Muscle layer of duodenum (tissue), 2 donors: Measurements from ENCODE around the gene ZYG11B.
"Not testable (repeated sequence)": the region's sequence is repeated elsewhere in the genome, so short reads cannot be mapped to it uniquely, and the experiment has no call there.

Experiments used
- H3K27ac ChIP-seq: one replicate; pipeline ENCODE4 v1.7.0; 2013; ENCODE audit warnings: mild to moderate bottlenecking, low read length
- H3K27me3 ChIP-seq: one replicate; pipeline ENCODE4 v1.7.0; 2013; ENCODE audit warnings: low read depth, mild to moderate bottlenecking, control low read depth, low read length
- H3K36me3 ChIP-seq, 2 donors: one replicate each; pipeline ENCODE4 v1.7.0; 2013; ENCODE audit warnings: low read length in 2 of 2, control low read depth in 1 of 2, mild to moderate bottlenecking in 1 of 2; ENCODE audit not compliant: insufficient read depth in 2 of 2, control insufficient read depth in 1 of 2
- H3K4me1 ChIP-seq, 2 donors: one replicate each; pipeline ENCODE4 v1.7.0; 2013; ENCODE audit warnings: low read length in 2 of 2, mild to moderate bottlenecking in 2 of 2, control low read depth in 1 of 2, moderate library complexity in 1 of 2; ENCODE audit not compliant: insufficient read depth in 2 of 2, control insufficient read depth in 1 of 2
- H3K4me3 ChIP-seq, 2 donors: one replicate each; pipeline ENCODE4 v1.7.0; 2013; ENCODE audit warnings: low read length in 2 of 2, low read depth in 1 of 2, mild to moderate bottlenecking in 1 of 2
- H3K9me3 ChIP-seq, 2 donors: one replicate each; pipeline ENCODE4 v1.7.0; 2013; ENCODE audit warnings: low read length in 2 of 2, control low read depth in 1 of 2, mild to moderate bottlenecking in 1 of 2; ENCODE audit not compliant: control insufficient read depth in 1 of 2
- donor health status: healthy.

The ZYG11B gene

DNA sequence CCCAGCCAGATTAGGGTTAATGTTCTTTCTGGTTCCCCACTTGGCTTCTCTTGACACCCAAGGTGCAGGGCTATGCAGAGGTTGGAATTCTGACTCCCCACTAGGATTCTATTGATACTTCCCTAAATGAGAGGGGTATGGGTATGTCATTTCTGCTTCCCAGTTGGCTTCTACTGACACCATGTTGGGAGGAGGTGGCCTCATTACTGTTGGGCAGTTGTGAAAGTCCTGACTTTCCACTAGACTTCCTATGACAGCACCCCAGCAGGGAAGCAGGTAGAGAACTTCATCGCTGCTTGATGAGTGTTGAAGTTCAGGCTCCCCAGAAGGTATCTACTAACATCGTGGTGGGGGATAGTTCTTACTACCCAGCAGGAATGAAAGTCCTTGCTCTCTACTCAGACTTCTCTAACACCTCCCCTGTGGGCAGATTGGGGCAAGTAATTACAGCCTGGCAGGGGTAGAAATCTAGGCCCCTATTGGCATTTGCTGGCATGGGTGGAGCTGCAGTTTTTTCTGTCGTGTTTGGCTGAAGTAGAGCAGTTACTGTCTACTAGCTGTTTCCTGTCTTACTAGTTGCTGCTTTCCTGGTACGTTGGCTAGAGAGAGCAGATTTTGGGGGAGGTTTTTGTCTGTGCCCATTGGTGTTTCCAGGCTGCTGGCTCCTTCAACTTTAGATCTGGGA lies 41.5 kb downstream of the ZYG11B start:
- H3K27me3 ChIP-seq, result no peaks in the 10 kb centered on the region
- H3K4me3 ChIP-seq, result no peak overlapping the region
- H3K9me3 ChIP-seq, result no peaks in the 10 kb centered on the region
- H3K36me3 ChIP-seq, result peaks cover 5 to 12% of the 10 kb centered on the region in 2 donors
- no peak overlapping the region for H3K27ac ChIP-seq
- H3K4me1 ChIP-seq, result no peaks in the 10 kb centered on the region

DNA sequence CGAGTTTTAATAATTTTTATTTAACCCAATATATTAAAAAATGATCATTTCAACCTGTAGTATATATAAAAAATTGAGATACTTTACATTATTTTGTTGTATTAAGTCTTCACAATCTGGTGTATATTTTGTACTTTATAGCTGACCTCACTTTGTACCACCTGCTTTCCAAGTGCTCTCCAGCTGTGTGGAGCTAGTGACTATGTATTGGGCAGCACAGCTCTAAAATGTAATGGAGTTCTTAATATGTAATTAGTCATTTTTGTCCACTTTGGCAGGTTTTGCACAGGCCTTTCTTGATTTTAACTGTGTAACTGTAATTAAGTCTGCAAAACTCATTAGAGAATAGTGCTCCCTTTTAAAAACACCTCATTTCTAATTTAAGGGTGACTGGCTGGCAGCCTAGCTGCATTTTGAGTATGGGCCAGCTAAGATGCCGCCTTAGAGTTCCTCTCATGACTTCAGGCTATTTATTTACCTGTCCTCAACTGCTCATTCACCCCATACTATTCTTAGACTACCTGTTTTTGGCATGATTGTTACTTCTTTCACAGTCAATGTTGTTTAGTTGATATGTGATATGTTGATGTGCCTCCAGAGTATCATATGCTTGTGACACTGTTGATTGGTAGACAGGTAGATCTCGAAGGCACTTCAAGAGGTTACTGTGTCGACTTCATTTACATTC lies 43.2 kb downstream of the ZYG11B start:
- no peak overlapping the region for H3K27ac ChIP-seq
- H3K4me1 ChIP-seq, result no peaks in the 10 kb centered on the region
- no peak overlapping the region for H3K4me3 ChIP-seq
- H3K36me3 ChIP-seq, result peaks cover 5 to 12% of the 10 kb centered on the region in 2 donors
- H3K27me3 ChIP-seq, result no peaks in the 10 kb centered on the region
- H3K9me3 ChIP-seq, result no peaks in the 10 kb centered on the region

DNA sequence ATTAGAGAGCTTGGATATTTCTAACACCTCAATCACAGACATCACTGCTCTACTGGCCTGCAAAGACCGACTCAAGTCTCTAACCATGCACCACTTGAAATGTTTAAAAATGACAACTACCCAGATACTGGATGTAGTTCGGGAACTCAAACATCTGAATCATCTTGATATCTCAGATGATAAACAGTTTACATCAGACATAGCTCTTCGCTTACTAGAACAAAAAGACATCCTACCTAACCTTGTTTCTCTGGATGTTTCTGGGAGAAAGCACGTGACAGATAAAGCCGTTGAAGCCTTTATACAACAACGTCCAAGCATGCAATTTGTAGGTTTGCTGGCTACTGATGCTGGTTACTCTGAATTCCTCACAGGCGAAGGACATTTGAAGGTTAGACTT lies 45.1 kb downstream of the ZYG11B start:
- Histone ChIP-seq H3K4me3 (no peak overlapping the region), H3K27me3 (no peaks in the 10 kb centered on the region), H3K9me3 (no peaks in the 10 kb centered on the region), H3K36me3 (peaks cover 5 to 12% of the 10 kb centered on the region in 2 donors), H3K4me1 (no peaks in the 10 kb centered on the region), H3K27ac (no peak overlapping the region)

DNA sequence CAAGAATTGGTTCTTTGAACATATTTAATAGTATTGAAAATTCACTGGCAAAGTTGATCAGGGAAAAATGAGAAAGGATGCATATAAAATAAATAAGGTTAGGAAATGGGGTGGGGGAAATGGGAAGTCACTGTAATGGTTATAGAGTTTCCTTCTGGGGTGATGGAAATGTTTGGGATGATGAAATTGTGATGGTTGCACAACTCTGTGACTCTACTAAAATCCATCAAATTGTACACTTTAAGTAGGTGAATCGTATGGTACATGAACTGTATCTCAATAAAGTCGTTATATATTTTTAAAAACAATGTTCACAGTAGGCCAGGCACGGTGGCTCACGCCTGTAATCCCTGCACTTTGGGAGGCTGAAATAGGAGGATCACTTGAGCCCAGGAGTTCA lies 59.9 kb downstream of the ZYG11B start:
- H3K27me3 ChIP-seq, result no peaks in the 10 kb centered on the region
- peaks cover 28 to 40% of the 10 kb centered on the region in 2 donors for H3K36me3 ChIP-seq
- no peak overlapping the region for H3K27ac ChIP-seq
- no peaks in the 10 kb centered on the region for H3K9me3 ChIP-seq
- no peak overlapping the region for H3K4me3 ChIP-seq
- no peaks in the 10 kb centered on the region for H3K4me1 ChIP-seq

DNA sequence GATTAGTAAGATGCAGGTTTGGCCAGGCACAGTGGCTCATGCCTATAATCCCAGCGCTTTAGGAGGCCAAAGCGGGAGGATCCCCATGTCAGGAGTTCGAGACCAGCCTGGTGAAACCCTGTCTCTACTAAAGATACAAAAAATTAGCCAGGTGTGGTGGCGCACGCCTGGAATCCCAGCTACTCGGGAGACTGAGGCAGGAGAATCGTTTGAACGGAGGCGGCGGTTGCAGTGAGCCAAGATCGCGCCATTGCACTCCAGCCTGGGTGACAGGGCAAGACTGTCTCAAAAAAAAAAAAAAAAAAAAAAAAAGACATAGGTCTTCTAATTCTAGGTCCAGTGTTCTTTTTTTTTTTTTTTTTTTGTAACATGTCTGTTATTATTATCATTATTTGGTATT lies 64.2 kb downstream of the ZYG11B start:
- H3K4me3 ChIP-seq, H3K4me1 ChIP-seq, H3K27ac ChIP-seq, H3K9me3 ChIP-seq, H3K27me3 ChIP-seq: not testable (repeated sequence)
- H3K36me3 ChIP-seq, result peaks cover 35 to 38% of the 10 kb centered on the region in 2 donors

DNA sequence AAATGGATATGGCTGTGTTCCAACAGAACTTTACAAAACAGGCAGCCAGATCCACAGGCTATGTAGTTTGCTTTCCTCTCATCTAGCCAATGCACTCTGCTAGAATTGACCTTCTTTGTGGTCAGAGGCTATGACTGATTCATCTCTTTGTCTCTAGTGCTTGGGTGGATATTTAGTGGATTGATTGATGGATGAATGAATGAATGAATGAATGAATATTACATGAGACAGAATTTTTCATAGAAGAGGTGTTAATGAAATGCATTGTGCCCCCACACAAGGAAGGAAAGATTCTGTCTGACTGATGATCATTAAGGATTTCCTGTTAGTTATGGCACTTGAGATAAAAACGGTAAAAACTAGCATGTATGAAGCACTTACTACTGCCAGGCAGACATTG lies 65.8 kb downstream of the ZYG11B start:
- no peaks in the 10 kb centered on the region for H3K27me3 ChIP-seq
- H3K9me3 ChIP-seq, result no peaks in the 10 kb centered on the region
- H3K4me1 ChIP-seq, result no peaks in the 10 kb centered on the region
- H3K4me3 ChIP-seq, result no peak overlapping the region
- peaks cover 23 to 37% of the 10 kb centered on the region in 2 donors for H3K36me3 ChIP-seq
- no peak overlapping the region for H3K27ac ChIP-seq

GRCh38 chr1:52793717-52794116 lies 67.5 kb downstream of the ZYG11B start:
- not testable (repeated sequence) for H3K27ac ChIP-seq, H3K27me3 ChIP-seq, H3K4me1 ChIP-seq, H3K4me3 ChIP-seq, H3K9me3 ChIP-seq
- H3K36me3 ChIP-seq, result peaks cover 27 to 38% of the 10 kb centered on the region in 2 donors

- Histone ChIP-seq H3K36me3 (peaks cover 27 to 29% of the 10 kb centered on the region in 2 donors), H3K4me3 (no peak overlapping the region)
Observed at GRCh38 chr1:52795464-52795863, 69.2 kb downstream of the ZYG11B start.

DNA sequence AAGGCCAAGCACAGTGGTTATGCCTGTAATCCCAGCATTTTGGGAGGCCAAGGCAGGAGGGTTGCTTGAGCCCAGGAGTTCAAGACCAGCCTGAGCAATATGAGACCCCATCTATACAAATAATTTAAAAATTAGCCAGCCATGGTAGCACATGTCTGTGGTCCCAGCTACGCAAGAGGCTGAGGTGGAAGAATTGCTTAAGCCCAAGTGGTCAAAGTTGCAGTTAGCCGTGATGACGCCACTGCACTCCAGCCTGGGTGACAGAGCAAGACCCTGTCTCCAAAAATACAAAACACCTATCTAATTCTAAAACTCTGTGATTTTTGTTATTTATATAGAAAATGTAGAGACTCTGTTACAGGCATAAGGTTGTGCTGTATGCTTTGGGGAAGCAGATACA lies 72.1 kb downstream of the ZYG11B start:
- H3K27ac ChIP-seq, result no peak overlapping the region
- peaks cover 19 to 27% of the 10 kb centered on the region in 2 donors for H3K36me3 ChIP-seq
- no peaks in the 10 kb centered on the region for H3K4me1 ChIP-seq
- no peaks in the 10 kb centered on the region for H3K9me3 ChIP-seq
- H3K4me3 ChIP-seq, result no peak overlapping the region
- no peaks in the 10 kb centered on the region for H3K27me3 ChIP-seq

More at GRCh38 chr1:52795464-52795863, 69.2 kb downstream of the ZYG11B start:
- Histone ChIP-seq H3K4me1 (no peaks in the 10 kb centered on the region), H3K27me3 (no peaks in the 10 kb centered on the region), H3K9me3 (no peaks in the 10 kb centered on the region), H3K27ac (no peak overlapping the region)

DNA sequence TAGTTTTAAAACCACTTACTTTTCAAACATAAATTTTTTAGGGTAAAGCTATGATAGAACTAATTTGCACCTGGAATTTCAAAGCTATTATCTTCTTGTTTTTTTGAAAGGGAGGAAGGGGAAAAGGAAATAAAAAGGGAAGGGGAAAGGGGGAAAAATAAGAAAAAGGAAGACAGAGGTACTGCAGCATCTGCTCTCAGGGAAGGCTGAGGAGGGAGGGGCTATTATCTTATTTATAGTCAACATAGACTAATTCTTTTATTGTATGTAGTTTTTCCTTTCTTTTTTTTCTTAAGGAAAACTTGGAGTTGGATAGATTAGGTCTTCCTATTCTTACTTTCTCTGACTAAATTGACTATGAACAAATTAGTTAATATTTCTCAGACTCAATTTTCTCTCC lies 74.8 kb downstream of the ZYG11B start:
- H3K4me3 ChIP-seq, result no peak overlapping the region
- H3K36me3 ChIP-seq, result peaks cover 11 to 21% of the 10 kb centered on the region in 2 donors
- H3K4me1 ChIP-seq, result no peaks in the 10 kb centered on the region
- H3K27ac ChIP-seq, result no peak overlapping the region
- no peaks in the 10 kb centered on the region for H3K9me3 ChIP-seq
- no peaks in the 10 kb centered on the region for H3K27me3 ChIP-seq

GRCh38 chr1:52804083-52804482 lies 77.8 kb downstream of the ZYG11B start:
- H3K9me3 ChIP-seq, H3K4me1 ChIP-seq, H3K27me3 ChIP-seq, H3K27ac ChIP-seq, H3K4me3 ChIP-seq: not testable (repeated sequence)
- peaks cover 3 to 23% of the 10 kb centered on the region in 2 donors for H3K36me3 ChIP-seq

- Histone ChIP-seq H3K36me3 (peaks cover 26 to 47% of the 10 kb centered on the region in 2 donors), H3K9me3 (no peaks in the 10 kb centered on the region), H3K4me3 (no peak overlapping the region), H3K27me3 (no peaks in the 10 kb centered on the region), H3K27ac (no peak overlapping the region), H3K4me1 (no peaks in the 10 kb centered on the region)
Observed at GRCh38 chr1:52814465-52814864, 88.2 kb downstream of the ZYG11B start.
